Panc1 (cell line): ENCODE measurements around the gene ABCA1. TPM values are rescaled to one million over a fixed set of nuclear protein-coding genes. Genes with fewer than 3 reads are reported as not detected.

Source experiments
- ATAC-seq: fragments of 200-7000 bp; cut with Tn5 transposase; 2 replicates; pipeline ENCODE4 v1.9.1; 2020; ENCODE audit warnings: mild to moderate bottlenecking, moderate library complexity
- BruUV-seq: library from RNA; stranded (reverse); fragments of 400-500 nt; replicated peaks from 2 replicates; lab custom pipeline; 2021; lab: Mats Ljungman, UMichigan
- CTCF ChIA-PET: fragments of 300-600 bp; sonication (Branson Sonifier 250); formaldehyde crosslinking; loops from one replicate; lab custom pipeline; 2022; ENCODE audit warnings: antibody characterized with exemption; lab: Charles Lee
- POLR2A ChIA-PET: fragments of 300-600 bp; sonication (Branson Sonifier 250); formaldehyde crosslinking; loops from one replicate; lab custom pipeline; 2022; ENCODE audit warnings: antibody characterized with exemption; lab: Charles Lee
- DNase-seq: peaks from one replicate; pipeline ENCODE4 v3.0.0-alpha.2; 2010; ENCODE audit warnings: low read depth, low spot score
- H3K27ac ChIP-seq: 2 replicates; pipeline ENCODE4 v1.5.1; 2011; ENCODE audit warnings: mild to moderate bottlenecking, low read length, inconsistent platforms
- H3K27me3 ChIP-seq: fragments of 200-500 bp; sonication (Bioruptor generic); 2 replicates; pipeline ENCODE4 v1.6.0; 2014; ENCODE audit warnings: low read length, inconsistent platforms; ENCODE audit not compliant: control insufficient read depth, insufficient read depth
- H3K36me3 ChIP-seq: fragments of 200-500 bp; sonication (Bioruptor generic); 2 replicates; pipeline ENCODE4 v1.5.1; 2014; ENCODE audit warnings: inconsistent platforms, mild to moderate bottlenecking, low read length, moderate library complexity; ENCODE audit not compliant: control insufficient read depth, insufficient read depth
- H3K4me1 ChIP-seq: 2 replicates; pipeline ENCODE4 v1.5.1; 2011; ENCODE audit warnings: inconsistent platforms, mild to moderate bottlenecking, low read length, moderate library complexity; ENCODE audit not compliant: control insufficient read depth, insufficient read depth
- H3K4me3 ChIP-seq, 2 experiments: 2 replicates each; pipeline ENCODE4 v1.5.1; 2011 to 2012; ENCODE audit warnings: low read depth in 2 of 2, low read length in 2 of 2, mild to moderate bottlenecking in 2 of 2, inconsistent platforms in 1 of 2, moderate library complexity in 1 of 2
- H3K9me3 ChIP-seq: fragments of 200-500 bp; sonication (Bioruptor generic); 2 replicates; pipeline ENCODE4 v1.5.1; 2014; ENCODE audit warnings: low read depth, mild to moderate bottlenecking, inconsistent platforms, low read length, moderate library complexity; ENCODE audit not compliant: control insufficient read depth, insufficient read depth
- POLR2AphosphoS5 ChIP-seq: IDR thresholded peaks from 2 replicates; pipeline ENCODE4 v1.6.1; 2012; ENCODE audit warnings: mild to moderate bottlenecking, low read depth, low read length, moderate library complexity
- SIN3A ChIP-seq: IDR thresholded peaks from 2 replicates; pipeline ENCODE4 v1.6.1; 2012; ENCODE audit warnings: low read depth, mild to moderate bottlenecking, low read length, moderate library complexity, borderline replicate concordance; ENCODE audit not compliant: insufficient read depth
- TCF7L2 ChIP-seq: IDR thresholded peaks from 2 replicates; pipeline ENCODE4 v1.6.1; 2011; ENCODE audit warnings: mild to moderate bottlenecking, low read depth, low read length, inconsistent platforms
- in situ Hi-C: cut with HindIII; loops from 2 replicates; pipeline ENCODE4 v1.10.0; 2016; ENCODE audit warnings: low sequenced_read_pairs, low pct_unique_long_range_greater_than_20kb
- intact Hi-C: fragments of 100-400 bp; cut with micrococcal nuclease; formaldehyde crosslinking; loops from one replicate; pipeline ENCODE4 v1.10.0; 2022; ENCODE audit not compliant: unreplicated experiment
- total RNA-seq: library from RNA; stranded (reverse); gene quantifications from one replicate; pipeline ENCODE4 v1.2.1, GENCODE V29; 2021; ENCODE audit not compliant: unreplicated experiment
- TF ChIP-seq, protein P1 (sequence below): fragments of 450-650 bp; IDR thresholded peaks from 2 replicates; pipeline ENCODE4 v1.5.1; 2017; ENCODE audit warnings: mild to moderate bottlenecking
- TF ChIP-seq, protein P2 (sequence below), 2 experiments: IDR thresholded peaks; 2 replicates each; pipeline ENCODE4 v1.6.1; 2011 to 2012; ENCODE audit warnings: low read depth in 2 of 2, control low read depth in 1 of 2, low read length in 1 of 2, mild to moderate bottlenecking in 1 of 2, moderate library complexity in 1 of 2; ENCODE audit not compliant: insufficient read depth in 1 of 2

ABCA1 gene
- total RNA-seq, 1 experiment from 2014 or later = 2.6 TPM

GRCh38 chr9:104779334-104779733, 148.6 kb downstream of the ABCA1 start:
- no peaks in the 10 kb centered on the region; the same call in 1 of the 2 replicates for H3K36me3 ChIP-seq
- H3K27me3 ChIP-seq = no peaks in the 10 kb centered on the region
- no peak for ATAC-seq
- ChIA-PET CTCF (no interaction called here), POLR2A (no interaction called here)
- BruUV-seq = no TSS peak
- no peak overlapping the region for H3K27ac ChIP-seq
- no peaks in the 10 kb centered on the region for H3K9me3 ChIP-seq
- H3K4me1 ChIP-seq = no peaks in the 10 kb centered on the region
- TF ChIP-seq TCF7L2 (no peak), POLR2AphosphoS5 (no peak), SIN3A (no peak)
- TF ChIP-seq, protein P1, sequence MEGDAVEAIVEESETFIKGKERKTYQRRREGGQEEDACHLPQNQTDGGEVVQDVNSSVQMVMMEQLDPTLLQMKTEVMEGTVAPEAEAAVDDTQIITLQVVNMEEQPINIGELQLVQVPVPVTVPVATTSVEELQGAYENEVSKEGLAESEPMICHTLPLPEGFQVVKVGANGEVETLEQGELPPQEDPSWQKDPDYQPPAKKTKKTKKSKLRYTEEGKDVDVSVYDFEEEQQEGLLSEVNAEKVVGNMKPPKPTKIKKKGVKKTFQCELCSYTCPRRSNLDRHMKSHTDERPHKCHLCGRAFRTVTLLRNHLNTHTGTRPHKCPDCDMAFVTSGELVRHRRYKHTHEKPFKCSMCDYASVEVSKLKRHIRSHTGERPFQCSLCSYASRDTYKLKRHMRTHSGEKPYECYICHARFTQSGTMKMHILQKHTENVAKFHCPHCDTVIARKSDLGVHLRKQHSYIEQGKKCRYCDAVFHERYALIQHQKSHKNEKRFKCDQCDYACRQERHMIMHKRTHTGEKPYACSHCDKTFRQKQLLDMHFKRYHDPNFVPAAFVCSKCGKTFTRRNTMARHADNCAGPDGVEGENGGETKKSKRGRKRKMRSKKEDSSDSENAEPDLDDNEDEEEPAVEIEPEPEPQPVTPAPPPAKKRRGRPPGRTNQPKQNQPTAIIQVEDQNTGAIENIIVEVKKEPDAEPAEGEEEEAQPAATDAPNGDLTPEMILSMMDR = no peak
- TF ChIP-seq, protein P2, sequence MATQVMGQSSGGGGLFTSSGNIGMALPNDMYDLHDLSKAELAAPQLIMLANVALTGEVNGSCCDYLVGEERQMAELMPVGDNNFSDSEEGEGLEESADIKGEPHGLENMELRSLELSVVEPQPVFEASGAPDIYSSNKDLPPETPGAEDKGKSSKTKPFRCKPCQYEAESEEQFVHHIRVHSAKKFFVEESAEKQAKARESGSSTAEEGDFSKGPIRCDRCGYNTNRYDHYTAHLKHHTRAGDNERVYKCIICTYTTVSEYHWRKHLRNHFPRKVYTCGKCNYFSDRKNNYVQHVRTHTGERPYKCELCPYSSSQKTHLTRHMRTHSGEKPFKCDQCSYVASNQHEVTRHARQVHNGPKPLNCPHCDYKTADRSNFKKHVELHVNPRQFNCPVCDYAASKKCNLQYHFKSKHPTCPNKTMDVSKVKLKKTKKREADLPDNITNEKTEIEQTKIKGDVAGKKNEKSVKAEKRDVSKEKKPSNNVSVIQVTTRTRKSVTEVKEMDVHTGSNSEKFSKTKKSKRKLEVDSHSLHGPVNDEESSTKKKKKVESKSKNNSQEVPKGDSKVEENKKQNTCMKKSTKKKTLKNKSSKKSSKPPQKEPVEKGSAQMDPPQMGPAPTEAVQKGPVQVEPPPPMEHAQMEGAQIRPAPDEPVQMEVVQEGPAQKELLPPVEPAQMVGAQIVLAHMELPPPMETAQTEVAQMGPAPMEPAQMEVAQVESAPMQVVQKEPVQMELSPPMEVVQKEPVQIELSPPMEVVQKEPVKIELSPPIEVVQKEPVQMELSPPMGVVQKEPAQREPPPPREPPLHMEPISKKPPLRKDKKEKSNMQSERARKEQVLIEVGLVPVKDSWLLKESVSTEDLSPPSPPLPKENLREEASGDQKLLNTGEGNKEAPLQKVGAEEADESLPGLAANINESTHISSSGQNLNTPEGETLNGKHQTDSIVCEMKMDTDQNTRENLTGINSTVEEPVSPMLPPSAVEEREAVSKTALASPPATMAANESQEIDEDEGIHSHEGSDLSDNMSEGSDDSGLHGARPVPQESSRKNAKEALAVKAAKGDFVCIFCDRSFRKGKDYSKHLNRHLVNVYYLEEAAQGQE (IDR thresholded peaks at IDR 0.05; ENCODE audit: insufficient read depth in 1 of 2, low read depth in 2 of 2, low read length in 1 of 2) = no peak
- intact Hi-C loops (no loop called here), in situ Hi-C loops (no loop called here)
- DNase-seq = no peak
- no peak overlapping the region for H3K4me3 ChIP-seq

- Histone ChIP-seq H3K27ac (no peak overlapping the region), H3K27me3 (no peaks in the 10 kb centered on the region), H3K4me3 (no peak overlapping the region), H3K4me1 (no peaks in the 10 kb centered on the region), H3K36me3 (no peaks in the 10 kb centered on the region; the same call in 1 of the 2 replicates), H3K9me3 (no peaks in the 10 kb centered on the region)
- DNase-seq (no peak), ATAC-seq (no peak)
- intact Hi-C loops (no loop called here), in situ Hi-C loops (no loop called here)
- POLR2A ChIA-PET = no interaction called here
- TF ChIP-seq TCF7L2 (no peak), POLR2AphosphoS5 (no peak), SIN3A (no peak)
- TF ChIP-seq, protein P1 = no peak
- TF ChIP-seq, protein P2 (IDR thresholded peaks at IDR 0.05; ENCODE audit: insufficient read depth in 1 of 2, low read depth in 2 of 2, low read length in 1 of 2) = no peak
- CTCF ChIA-PET = no interaction called here
- BruUV-seq = no TSS peak
These were observed 149.2 kb downstream of the ABCA1 start for GRCh38 chr9:104778802-104779201.
